ENCODE results near the gene INSIG2. TPM values are rescaled to one million over a fixed set of nuclear protein-coding genes. Genes with fewer than 3 reads are reported as not detected.

Gene INSIG2
- total RNA-seq, 3 donors from 2014 or later = 14.6 to 27.8 (median 14.8) TPM

- intact Hi-C loops (cut with DNase I, micrococcal nuclease) = loop anchor here in 1 of 2 donors (10.0 kb wide), 1 partner anchor 799 kb away; no protein-coding TSS in a partner anchor
- TF ChIP-seq CTCF (IDR thresholded peaks at IDR 0.05) = no peak
- no peak overlapping the region for H3K4me3 ChIP-seq
- no peak for DNase-seq
- H3K36me3 ChIP-seq (ENCODE audit: low read depth) = no peaks in the 10 kb centered on the region
- H3K9me3 ChIP-seq = no peaks in the 10 kb centered on the region
- no peaks in the 10 kb centered on the region for H3K4me1 ChIP-seq (ENCODE audit: low read depth)
- ATAC-seq = no peak
Observed at GRCh38 chr2:118065921-118066511, 22.3 kb upstream of the INSIG2 start.

DNA sequence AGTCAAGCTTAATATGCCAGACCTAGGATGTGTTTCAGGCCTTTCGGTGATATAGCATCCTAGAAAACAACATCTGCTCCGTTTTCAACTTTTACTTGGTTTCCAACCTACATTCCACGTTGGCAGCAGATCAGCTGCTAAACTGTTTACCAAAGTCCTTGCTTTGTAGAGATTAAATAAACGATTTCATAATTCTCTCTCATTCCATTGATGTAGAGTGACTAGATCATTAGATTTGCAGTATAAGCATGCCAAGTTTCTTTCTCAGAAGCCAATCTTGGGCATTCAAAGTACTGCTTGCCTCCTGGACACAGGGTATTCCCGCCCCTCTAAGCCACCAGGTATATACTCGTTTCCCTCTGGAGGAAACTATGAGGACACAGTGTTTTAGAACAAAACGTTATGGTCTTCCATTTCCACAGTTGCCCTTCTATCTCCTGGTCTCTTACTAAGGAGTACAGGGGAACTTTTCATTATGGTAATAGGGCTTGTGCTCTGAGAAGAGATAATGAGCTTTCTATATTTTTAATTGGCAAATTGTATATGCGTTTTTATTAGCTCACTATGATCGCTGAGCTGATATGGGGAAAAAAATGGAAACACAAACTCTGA, 10.5 kb upstream of the INSIG2 start:
- no peak for ATAC-seq
- intact Hi-C loops (cut with DNase I, micrococcal nuclease) = no loop called here

GRCh38 chr2:118078734-118079133, 9.5 kb upstream of the INSIG2 start:
- no peaks in the 10 kb centered on the region for H3K9me3 ChIP-seq
- H3K4me1 ChIP-seq (ENCODE audit: low read depth) = no peaks in the 10 kb centered on the region
- ATAC-seq = no peak
- DNase-seq = no peak
- H3K4me3 ChIP-seq = no peak overlapping the region
- TF ChIP-seq CTCF (IDR thresholded peaks at IDR 0.05) = no peak
- intact Hi-C loops (cut with DNase I, micrococcal nuclease) = no loop called here
- no peaks in the 10 kb centered on the region for H3K36me3 ChIP-seq (ENCODE audit: low read depth)

More for the DNA sequence above, 10.5 kb upstream of the INSIG2 start:
- no peaks in the 10 kb centered on the region for H3K36me3 ChIP-seq (ENCODE audit: low read depth)
- no peak for TF ChIP-seq CTCF (IDR thresholded peaks at IDR 0.05)
- no peaks in the 10 kb centered on the region for H3K4me1 ChIP-seq (ENCODE audit: low read depth)
- DNase-seq = no peak
- no peak overlapping the region for H3K4me3 ChIP-seq
- H3K9me3 ChIP-seq = no peaks in the 10 kb centered on the region

GRCh38 chr2:118084491-118085089, 3.7 kb upstream of the INSIG2 start:
- intact Hi-C loops (cut with DNase I, micrococcal nuclease) = no loop called here
- ATAC-seq (no peak), DNase-seq (no peak)
- H3K9me3 ChIP-seq = no peaks in the 10 kb centered on the region
- H3K4me1 ChIP-seq (ENCODE audit: low read depth) = peaks cover 4% of the 10 kb centered on the region
- H3K36me3 ChIP-seq (ENCODE audit: low read depth) = no peaks in the 10 kb centered on the region
- no peak for TF ChIP-seq CTCF (IDR thresholded peaks at IDR 0.05)
- H3K4me3 ChIP-seq = no peak overlapping the region

GRCh38 chr2:118085173-118086023, 2.9 kb upstream of the INSIG2 start:
- H3K4me3 ChIP-seq = no peak overlapping the region
- no peaks in the 10 kb centered on the region for H3K36me3 ChIP-seq (ENCODE audit: low read depth)
- intact Hi-C loops (cut with DNase I, micrococcal nuclease) = no loop called here
- H3K4me1 ChIP-seq (ENCODE audit: low read depth) = peaks cover 11% of the 10 kb centered on the region
- DNase-seq (no peak), ATAC-seq (no peak)
- no peaks in the 10 kb centered on the region for H3K9me3 ChIP-seq
- TF ChIP-seq CTCF (IDR thresholded peaks at IDR 0.05) = no peak
